ENCODE results near the gene DSTN.

The DSTN gene

DNA sequence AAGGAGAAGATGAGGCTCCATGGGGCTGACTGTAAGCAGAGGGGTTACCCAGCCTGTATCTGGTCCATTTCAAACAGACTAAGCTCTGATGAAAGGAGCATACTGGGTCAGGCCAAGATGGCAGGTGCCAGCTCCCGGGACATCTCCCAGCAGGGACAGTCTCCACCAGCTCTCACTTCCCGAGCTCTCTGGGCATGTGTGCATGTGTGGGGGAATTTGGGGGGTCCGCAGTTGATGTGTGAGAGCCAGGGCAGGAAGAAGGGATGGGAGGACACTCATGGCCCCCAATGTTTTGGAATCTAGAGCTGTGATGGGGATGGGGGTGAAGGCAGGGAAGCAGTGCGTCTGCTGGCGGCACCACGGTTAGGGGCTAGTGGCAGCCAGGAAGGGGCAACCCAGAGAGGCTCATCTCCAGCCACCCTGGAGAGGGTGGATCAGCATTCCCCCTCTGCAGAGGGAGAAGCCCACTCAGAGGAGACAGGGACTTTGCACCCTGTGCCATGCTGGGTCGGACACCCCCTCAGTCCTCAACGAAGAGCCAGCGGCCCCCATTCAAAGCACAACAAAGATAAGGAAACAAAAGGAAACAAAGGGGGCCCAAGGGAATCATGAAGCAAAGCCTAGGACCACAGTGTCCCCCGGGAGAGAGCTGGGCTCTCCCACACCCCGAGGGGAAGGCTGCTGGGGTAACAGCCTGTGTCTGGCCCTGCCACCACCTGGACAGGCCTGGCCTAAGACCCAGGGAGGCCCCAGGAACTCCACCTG lies 52.4 kb downstream of the DSTN start:
- H3K4me3 ChIP-seq (replicated peaks; ENCODE audit: low read depth, low read length), result no peak overlapping the region
- TF ChIP-seq, protein P1, sequence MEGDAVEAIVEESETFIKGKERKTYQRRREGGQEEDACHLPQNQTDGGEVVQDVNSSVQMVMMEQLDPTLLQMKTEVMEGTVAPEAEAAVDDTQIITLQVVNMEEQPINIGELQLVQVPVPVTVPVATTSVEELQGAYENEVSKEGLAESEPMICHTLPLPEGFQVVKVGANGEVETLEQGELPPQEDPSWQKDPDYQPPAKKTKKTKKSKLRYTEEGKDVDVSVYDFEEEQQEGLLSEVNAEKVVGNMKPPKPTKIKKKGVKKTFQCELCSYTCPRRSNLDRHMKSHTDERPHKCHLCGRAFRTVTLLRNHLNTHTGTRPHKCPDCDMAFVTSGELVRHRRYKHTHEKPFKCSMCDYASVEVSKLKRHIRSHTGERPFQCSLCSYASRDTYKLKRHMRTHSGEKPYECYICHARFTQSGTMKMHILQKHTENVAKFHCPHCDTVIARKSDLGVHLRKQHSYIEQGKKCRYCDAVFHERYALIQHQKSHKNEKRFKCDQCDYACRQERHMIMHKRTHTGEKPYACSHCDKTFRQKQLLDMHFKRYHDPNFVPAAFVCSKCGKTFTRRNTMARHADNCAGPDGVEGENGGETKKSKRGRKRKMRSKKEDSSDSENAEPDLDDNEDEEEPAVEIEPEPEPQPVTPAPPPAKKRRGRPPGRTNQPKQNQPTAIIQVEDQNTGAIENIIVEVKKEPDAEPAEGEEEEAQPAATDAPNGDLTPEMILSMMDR (IDR thresholded peaks at IDR 0.05; ENCODE audit: low read length, missing control alignments), result no peak
- DNase-seq (ENCODE audit: low read depth), result no peak

DNA sequence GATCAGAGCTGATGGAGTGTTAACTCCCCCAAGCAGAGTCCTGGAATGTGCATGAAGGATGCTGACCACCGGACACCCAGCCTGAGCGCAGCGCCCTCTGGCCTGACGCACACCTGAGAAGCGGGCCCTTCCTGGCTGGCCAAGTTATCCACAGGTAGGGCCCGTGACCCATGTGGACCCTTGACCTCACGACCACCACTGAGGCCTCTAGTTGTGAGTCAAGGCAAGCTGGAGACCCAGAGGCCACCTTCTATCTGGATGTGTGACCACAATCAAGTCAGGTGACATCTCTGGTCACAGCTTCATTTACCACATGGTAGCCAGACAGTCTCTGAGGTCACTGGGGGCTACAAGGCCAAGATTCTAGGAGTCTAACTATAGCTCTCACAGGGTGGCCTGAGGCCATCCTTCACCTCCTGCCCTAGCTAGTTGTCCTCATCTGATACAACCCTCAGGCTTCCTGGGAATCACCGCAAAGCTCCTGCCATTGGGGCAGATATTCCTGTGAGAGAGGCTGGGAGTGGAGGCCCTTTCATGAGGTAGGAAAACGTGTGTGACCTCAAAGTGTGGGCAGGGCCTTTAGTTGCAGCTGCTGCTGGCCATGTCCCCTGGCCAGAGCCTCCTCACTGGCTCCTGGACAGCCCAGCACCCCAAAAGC lies 53.1 kb downstream of the DSTN start:
- DNase-seq (ENCODE audit: low read depth), result no peak
- TF ChIP-seq, protein P1 (IDR thresholded peaks at IDR 0.05; ENCODE audit: low read length, missing control alignments), result no peak

DNA sequence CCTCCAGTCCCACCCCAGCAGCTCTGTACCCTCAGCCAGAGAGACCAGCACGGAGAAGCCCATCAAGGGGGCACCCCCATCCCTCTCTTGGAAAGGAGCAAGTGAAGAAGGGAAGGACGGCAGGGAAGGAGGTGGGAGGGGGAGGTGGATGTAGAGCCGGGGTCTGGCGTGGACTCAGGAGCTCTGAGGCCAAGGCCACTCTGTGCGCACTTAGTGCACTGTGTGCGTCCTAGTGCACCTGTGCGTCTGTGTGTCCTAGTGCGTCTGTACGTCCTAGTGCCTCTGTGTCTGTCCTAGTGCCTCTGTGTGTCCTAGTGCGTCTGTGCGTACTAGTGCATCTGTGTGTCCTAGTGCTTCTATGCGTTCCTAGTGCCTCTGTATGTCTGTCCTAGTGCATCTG lies 54.2 kb downstream of the DSTN start:
- no peak for DNase-seq (ENCODE audit: low read depth)
- no peak overlapping the region for H3K4me3 ChIP-seq (replicated peaks; ENCODE audit: low read depth, low read length)
- TF ChIP-seq, protein P1 (IDR thresholded peaks at IDR 0.05; ENCODE audit: low read length, missing control alignments), result no peak

More for the DNA sequence above, 53.1 kb downstream of the DSTN start:
- no peak overlapping the region for H3K4me3 ChIP-seq (replicated peaks; ENCODE audit: low read depth, low read length)

DNA sequence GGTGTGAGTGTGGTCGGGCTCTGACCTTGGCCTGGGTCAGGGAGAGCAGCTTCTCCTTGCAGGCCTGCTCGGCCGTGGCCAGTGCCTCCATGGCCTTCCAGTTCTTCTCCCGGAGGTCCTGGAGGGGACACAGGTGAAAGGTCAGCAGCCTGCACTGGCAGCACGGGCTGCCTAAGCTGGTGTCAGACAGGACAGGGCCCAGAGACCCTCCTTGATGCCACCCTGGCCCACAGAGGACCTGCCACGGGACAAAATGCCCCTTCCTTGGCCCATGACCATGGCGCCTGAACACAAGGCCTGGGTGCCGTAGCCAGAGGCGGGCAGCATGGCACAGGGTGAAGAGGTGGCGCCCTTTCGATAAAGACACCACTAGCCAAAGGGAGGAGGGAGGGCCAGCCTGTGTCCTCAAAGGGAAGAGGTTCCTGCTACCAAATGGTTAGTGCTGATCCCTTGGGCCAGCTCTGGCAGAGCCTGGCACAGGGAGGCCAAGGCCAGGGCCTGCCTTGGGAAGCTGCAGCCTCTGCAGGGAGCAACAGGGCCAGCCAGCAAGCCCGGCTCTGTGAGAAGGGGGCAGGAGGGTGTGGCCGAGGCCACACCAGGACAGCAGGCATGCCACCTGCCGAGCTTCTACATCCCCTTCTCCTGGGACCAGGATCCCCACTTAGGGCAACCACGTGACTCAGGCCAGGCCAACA lies 54.8 kb downstream of the DSTN start:
- DNase-seq (ENCODE audit: low read depth), result no peak
- H3K4me3 ChIP-seq (replicated peaks; ENCODE audit: low read depth, low read length), result no peak overlapping the region
- TF ChIP-seq, protein P1 (IDR thresholded peaks at IDR 0.05; ENCODE audit: low read length, missing control alignments), result no peak

DNA sequence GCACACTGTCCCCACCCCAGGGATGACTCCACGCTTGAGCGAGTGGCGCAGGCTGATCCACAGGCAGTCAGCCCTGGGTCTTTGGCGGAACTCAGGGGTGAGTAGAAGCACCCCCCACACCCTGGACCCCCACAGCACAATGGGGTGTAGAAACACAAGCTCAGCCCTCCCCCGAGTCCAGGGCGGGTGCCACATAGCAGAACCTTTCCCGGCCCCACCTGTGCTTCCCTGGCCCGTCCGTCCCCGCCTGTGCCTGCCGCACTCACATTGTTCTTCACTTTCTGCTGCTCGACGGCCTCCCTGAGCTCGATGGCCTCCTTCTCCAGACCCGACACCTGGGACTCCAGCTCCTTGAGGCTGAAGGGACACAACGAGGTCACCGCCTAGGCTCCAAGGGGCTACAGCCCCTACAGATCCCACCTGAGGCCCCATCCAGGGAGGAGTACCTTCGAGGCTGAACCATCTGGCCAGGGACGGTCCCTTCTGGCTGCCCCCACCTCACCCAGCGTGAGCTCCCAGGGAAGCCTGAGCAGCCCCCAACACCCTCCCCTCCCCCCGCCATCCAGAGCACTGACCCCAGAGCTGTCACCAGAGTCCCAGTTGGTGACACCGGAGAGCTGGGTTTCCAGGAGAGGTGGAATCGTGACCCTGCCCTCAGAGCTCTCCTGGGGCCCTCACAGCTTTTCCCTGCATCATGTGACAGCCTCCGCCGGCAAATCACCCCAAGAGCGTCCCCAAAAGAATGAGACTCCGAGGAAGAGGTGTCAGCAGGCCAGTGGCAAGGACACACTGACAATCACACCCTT lies 55.6 kb downstream of the DSTN start:
- TF ChIP-seq, protein P1 (IDR thresholded peaks at IDR 0.05; ENCODE audit: low read length, missing control alignments), result no peak
- DNase-seq (ENCODE audit: low read depth), result no peak
- H3K4me3 ChIP-seq (replicated peaks; ENCODE audit: low read depth, low read length), result no peak overlapping the region

DNA sequence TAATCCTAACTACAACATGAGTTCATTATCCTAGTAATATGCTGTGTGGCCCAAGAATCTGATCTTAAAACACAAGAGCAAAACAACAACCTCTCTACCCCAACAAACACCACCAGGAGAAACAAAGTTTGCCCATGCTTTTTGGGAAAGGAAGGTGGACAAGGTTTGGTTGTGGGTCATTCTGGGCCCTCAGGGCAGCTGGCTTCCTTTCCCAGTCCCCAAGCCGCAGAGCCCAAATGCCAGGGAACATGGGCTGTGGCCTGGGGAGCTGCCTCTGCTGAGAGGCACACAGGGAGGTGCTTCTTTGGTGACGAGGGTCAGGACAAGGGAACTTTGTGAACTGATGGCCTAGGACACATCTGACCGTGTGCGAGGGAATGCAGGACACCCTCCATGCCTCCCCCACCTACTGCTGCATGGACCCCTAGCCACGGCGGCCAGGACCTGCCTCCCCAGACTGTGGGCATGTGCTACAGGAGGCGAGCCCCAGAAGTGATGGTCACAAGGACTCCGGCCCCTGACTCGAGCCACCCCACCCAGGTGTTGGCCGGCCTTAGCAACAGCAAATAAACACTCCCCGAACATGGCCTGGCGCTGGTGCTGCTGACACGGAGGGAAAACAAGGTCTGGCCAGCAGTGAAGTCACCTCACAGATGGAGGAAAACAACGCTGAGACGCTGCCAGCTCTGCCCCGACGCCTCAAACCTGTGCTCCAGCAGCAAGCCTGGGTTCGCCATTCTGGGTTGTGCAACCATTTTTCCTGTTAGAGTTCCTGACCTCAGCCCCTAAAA lies 56.5 kb downstream of the DSTN start:
- DNase-seq (ENCODE audit: low read depth), result no peak
- TF ChIP-seq, protein P1 (IDR thresholded peaks at IDR 0.05; ENCODE audit: low read length, missing control alignments), result no peak
- no peak overlapping the region for H3K4me3 ChIP-seq (replicated peaks; ENCODE audit: low read depth, low read length)
